Stimulated activated CD4-positive, alpha-beta T cell treated with anti-CD3 and anti-CD28 coated beads, Interleukin-15, amount 100 ng/mL, for 24 hours (primary cell): ENCODE measurements around the gene PLPP3.

Source experiments
- DNase-seq: peaks from one replicate; pipeline ENCODE4 v3.0.0-alpha.2; 2020

The PLPP3 gene

DNA sequence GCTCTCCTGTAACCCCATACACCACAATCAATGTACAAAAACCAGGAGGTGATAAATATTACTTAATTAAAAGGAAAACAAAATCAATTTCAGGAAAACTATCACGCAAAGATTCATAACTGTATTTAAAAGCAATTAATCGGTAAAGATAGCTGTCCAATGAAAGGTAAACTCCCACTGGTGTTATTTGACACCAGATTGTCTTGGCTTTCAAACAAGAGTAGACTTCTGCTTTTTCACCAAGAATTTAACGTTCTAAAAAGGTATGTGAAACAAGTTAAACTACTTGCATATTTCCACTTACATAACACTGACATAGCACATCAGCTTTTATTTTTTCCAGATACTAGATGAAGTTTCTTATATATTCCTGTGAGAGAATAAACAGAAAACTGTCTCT is 3.5 kb downstream of the PLPP3 start:
- no peak for DNase-seq

DNA sequence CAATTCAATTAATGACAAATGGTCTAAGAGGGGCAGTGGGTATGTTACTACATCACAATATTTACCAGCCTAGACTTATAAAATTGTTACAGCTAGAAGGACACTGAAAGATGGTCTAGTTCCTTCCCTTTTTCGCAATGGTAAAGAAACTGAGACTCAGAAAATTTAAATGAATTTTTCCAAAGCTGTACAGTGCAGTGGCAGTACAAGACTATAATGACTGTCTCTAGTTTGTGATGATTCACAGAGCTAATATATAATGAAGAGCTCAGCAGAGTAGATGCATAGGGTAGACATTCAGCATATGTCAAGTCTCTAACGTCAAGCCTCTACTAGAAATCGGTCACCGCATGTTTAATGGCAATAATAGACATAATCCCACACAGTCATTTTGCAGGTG is 4.6 kb downstream of the PLPP3 start:
- no peak for DNase-seq

- no peak for DNase-seq
Measured at GRCh38 chr1:56573311-56573710, 6.1 kb downstream of the PLPP3 start.

DNA sequence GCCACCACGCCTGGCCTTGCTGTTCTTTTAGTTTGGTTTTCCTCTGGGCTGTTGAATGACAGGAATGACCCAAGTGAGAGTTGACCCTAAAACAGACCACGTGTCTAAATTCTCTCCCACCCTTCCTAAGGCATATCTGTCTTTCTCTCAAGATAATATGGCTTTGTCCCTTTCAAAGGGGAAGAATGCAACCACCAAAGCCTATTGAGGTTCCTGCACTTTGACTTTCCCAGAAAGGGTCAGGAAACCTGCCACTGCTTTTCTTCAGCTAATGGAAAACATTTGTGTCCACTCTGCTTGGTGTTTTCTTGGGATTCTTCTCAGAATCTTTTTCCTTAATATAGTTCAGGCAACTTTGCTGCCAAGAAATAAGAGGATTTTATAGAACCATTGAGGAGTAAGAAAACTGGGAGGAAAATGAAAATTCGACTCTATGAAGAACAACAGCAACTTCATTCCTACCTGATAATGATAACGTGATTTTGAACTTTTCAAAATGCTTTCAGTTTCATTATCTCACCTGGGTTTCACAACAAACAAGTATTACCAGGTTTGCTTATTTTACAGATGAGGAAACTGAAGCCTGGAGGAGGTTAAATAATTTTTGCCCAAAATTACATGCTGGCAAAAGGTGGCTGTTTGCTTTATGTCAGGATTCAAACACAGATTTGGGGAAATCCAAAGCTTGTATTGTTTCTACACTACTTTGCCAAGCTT is 6.9 kb downstream of the PLPP3 start:
- no peak for DNase-seq

DNA sequence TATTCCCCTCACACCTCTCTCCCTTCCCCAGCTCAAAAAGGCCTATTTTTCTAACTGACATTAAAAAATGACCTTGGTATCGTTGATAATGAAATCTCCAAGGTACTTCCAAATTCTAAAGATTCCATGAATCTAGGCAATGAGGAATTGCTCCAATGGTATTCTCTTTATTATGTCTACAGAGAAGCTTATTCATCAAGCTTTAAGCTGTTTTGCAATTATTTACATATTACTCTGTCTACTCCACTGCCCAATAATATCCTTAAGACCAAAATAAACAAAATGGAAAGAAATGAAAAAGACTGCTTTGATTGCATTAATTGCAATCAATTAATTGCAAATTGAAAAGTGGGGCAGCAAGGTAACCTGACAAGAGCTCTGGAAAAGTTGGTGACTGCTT is 7.9 kb downstream of the PLPP3 start:
- no peak for DNase-seq

DNA sequence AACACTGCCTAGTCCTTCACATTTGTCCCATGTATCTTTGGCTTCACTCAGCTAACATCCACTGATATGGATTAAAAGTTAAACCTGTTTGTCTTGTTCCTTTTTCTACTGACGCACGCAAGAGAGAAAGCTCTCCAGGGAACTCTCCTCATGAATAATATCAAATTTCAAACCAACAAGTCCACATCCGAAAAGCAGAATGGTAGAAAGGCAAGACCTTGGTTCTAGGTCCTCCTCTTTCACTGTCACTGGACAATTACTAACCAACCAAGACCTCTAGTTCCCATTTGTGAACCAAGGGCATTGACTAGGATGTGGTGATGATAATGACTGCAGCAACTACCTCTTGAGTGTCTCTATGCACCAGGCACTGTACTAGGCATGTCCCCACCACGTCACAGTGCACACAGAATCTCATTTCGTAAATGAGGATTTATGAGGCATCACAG is 8.4 kb downstream of the PLPP3 start:
- DNase-seq = no peak

GRCh38 chr1:56569661-56570060 is 9.7 kb downstream of the PLPP3 start:
- DNase-seq = no peak

DNA sequence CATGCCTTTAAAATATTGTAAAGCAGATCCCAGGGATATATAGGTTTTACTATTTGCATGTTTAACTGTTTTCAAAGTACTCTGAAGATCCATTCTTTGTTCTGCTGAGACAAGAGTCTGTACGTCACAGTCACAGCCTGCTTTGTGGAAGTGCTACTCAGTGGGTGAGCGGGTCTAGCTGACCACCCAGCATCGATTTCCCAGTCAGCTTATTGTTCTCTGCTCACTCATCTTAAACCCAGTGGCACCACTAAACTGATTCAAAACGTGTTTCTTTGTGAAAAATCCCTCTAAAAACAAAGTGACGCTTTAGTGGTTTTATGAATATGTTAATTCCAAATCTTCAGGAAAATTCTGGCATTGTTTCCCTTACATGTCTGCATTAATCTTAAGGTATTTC is 12.4 kb downstream of the PLPP3 start:
- no peak for DNase-seq

GRCh38 chr1:56566061-56566744 is 13.2 kb downstream of the PLPP3 start:
- no peak for DNase-seq

- no peak for DNase-seq
Measured at GRCh38 chr1:56564615-56565014, 14.7 kb downstream of the PLPP3 start.

DNA sequence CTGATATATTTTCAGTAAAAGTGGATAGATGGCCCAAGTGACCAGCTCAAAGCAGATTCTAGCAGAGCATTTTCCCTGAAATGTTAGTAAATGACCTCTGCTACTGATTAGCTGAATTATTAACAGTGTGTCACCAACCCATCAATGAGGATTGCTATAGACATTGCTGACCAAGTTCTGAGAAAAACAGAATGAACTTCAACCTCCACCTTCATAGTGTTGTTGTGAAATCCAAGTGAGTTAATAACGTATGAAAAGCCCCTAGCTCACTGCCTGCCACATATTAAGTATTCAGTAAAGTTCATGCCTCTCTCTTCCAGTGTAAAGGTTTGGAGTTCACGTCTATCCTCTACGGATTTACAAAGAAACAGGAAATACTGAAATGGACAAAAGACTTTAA is 15.8 kb downstream of the PLPP3 start:
- no peak for DNase-seq

DNA sequence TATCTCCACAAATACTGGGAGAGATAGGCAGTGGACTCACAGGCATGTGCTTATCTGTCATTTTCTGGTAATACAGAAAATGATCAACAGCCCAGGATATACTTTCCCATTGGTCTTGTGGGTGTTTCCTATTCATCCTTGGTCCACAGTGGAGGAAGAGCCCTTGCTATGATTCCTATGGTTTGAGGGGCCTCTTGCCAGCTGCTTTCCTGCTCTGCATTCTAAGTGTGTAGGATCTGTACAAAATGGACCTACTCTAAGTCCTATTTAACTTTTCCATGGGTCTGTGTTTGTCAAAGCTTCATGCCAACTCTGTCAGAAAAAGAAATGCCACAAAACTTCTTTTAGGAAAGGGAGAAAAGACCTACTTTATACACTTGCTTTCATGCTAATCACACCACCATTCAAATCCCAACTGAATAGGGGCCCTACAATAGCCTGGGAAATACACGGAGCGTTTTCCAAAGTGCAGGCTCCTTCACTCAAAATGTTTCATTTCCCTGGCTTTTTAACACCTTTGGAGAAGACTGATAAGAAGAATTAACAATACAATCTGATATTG is 16.4 kb downstream of the PLPP3 start:
- no peak for DNase-seq

- DNase-seq = no peak
Measured at GRCh38 chr1:56561227-56562019, 17.9 kb downstream of the PLPP3 start.

DNA sequence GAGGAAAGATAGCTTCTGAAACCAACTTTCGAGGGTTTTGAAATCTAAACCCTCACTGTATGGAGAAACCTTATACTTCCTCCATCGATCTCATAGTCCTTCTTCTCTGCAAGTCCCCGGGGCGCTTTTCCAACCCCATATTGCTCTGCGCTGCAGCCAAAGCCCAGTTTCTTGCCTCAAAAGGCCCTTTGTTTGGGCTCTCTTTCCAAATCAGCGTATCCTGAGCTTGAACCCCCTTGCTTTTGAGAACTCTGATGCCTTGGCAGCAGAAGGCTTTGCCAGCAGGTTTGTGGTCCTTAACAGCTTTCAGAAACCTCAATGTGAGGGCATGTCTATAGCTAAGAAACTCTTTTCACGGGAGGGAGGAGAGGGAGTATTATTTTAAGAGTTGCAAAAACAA is 21.6 kb downstream of the PLPP3 start:
- no peak for DNase-seq

DNA sequence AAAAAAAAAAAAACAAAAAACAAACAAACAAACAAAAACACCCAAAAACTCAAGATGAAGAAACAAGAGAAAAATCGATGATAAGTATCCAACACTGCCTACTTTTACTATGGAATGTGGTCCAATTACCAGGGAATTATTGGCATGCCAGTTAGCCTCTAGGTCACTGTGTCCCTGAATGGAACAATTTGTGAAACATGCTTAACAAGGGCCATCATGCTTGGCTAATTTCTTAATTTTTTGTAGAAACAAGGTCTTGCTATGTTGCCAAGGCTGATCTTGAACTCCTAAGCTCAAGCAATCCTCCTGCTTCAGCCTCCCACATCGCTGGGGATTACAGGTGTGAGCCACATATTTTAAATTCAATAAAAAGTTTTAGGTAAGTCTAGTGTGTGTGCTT is 23.9 kb downstream of the PLPP3 start:
- no peak for DNase-seq

- DNase-seq = no peak
Measured at GRCh38 chr1:56553046-56553445, 26.3 kb downstream of the PLPP3 start.

DNA sequence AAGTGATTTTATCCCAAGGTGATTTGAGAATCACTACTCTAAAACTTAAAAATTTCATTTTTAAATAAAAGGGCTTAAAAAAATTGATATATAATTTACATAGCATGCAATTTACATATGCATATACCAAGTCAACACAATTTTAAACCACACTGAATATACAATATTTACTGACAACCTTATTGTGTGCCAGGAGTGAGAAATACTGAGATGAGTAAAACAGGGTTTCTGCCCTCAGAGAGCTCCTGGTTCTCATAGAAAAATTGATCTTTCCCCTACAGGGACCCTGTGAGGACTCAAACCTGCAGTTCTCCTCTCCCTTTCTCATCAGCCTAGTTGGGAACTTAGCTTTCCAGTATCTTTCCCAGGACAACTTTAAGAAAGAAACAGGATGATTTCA is 27.0 kb downstream of the PLPP3 start:
- DNase-seq = no peak

DNA sequence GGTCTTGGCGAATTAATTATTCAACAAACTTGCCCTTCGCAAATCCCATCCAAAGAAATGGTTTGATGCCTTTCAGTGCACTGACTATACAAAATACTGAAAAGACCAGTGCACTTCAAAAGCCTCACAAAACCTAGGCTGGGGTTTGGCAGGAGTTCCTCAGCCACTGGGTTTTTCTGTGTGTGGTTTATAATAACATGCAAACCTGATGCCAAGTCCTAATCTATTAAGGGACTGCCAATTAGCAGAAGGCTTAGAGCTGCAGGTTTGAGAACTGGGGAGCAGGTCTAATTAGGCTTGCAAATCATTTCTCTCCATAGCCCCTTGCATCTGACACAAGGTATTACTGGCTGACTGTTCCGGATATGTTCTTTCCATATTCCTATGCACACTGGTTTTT is 27.7 kb downstream of the PLPP3 start:
- DNase-seq = no peak

- no peak for DNase-seq
Measured at GRCh38 chr1:56550859-56551188, 28.5 kb downstream of the PLPP3 start.

- no peak for DNase-seq
Measured at GRCh38 chr1:56550138-56550858, 29.1 kb downstream of the PLPP3 start.

DNA sequence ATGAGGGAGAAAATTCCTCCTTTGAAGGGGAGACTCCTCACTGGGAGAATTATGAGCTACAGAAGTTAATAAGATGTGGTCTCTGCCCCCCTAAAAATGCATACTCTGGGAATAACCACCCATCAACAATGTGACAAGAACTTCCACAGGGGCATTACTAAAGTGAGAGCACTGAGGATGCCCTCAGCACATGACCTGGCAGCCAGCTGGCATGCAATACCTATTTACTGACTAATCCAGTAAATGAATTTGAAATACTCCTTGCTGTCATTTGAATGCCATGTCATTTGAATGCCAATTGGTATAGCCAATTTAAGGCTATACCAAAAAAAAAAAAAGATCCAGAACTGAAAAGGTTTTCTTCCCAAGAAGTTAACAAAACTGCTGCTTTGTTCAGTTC is 30.8 kb downstream of the PLPP3 start:
- DNase-seq = no peak

- no peak for DNase-seq
Measured at GRCh38 chr1:56547977-56548376, 31.4 kb downstream of the PLPP3 start.

DNA sequence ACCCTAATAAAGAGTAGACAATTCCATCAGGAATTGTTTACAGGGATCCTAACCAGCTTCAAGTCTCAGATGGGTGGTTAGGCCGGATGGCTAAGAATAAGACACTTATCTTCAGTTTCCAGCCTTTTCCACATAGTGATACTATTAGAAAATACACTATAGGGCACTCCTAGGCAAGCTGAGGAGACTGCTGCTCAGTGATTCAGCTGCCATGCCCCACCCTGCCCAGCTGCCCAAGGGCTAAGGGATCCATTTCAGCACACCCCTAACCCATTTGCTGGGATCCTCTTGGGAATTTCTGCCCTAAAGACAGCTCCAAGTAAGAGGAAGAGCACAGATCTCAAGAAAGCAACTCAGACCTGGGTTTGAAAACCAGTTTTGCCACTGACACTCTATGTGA is 31.9 kb downstream of the PLPP3 start:
- no peak for DNase-seq
